HG02885 (cell line): ENCODE results near the gene PSMB3.

Experiments
- ATAC-seq: cut with Tn5 transposase; IDR thresholded peaks from one replicate; pipeline ENCODE4 v1.9.1; 2021; ENCODE audit warnings: mild to moderate bottlenecking; ENCODE audit not compliant: unreplicated experiment, poor library complexity

The PSMB3 gene

GRCh38 chr17:38732376-38733281, 19.9 kb upstream of the PSMB3 start:
- no peak for ATAC-seq

- ATAC-seq, result no peak
Observed at GRCh38 chr17:38733282-38733981, 19.1 kb upstream of the PSMB3 start.

- ATAC-seq, result no peak
Observed at GRCh38 chr17:38733982-38734973, 18.3 kb upstream of the PSMB3 start.

- ATAC-seq, result no peak
Observed at GRCh38 chr17:38735161-38735997, 17.2 kb upstream of the PSMB3 start.

GRCh38 chr17:38738007-38738662, 14.4 kb upstream of the PSMB3 start:
- ATAC-seq, result no peak

- no peak for ATAC-seq
Observed at GRCh38 chr17:38738686-38739085, 13.9 kb upstream of the PSMB3 start.

GRCh38 chr17:38739305-38739704, 13.2 kb upstream of the PSMB3 start:
- ATAC-seq, result no peak

GRCh38 chr17:38740044-38740443, 12.5 kb upstream of the PSMB3 start:
- no peak for ATAC-seq

GRCh38 chr17:38740806-38741205, 11.7 kb upstream of the PSMB3 start:
- no peak for ATAC-seq

GRCh38 chr17:38741461-38741860, 11.1 kb upstream of the PSMB3 start:
- ATAC-seq, result no peak

- ATAC-seq, result no peak
Observed at GRCh38 chr17:38741921-38742410, 10.6 kb upstream of the PSMB3 start.

GRCh38 chr17:38742411-38743308, 9.9 kb upstream of the PSMB3 start:
- no peak for ATAC-seq

- no peak for ATAC-seq
Observed at GRCh38 chr17:38743556-38744171, 8.9 kb upstream of the PSMB3 start.

- no peak for ATAC-seq
Observed at GRCh38 chr17:38745545-38745944, 7.0 kb upstream of the PSMB3 start.

GRCh38 chr17:38746004-38746848, 6.3 kb upstream of the PSMB3 start:
- no peak for ATAC-seq

- no peak for ATAC-seq
Observed at GRCh38 chr17:38746849-38747462, 5.6 kb upstream of the PSMB3 start.
